Right atrium auricular region (tissue), 2 donors: ENCODE results near the gene LILRB4. TPM values are rescaled to one million over a fixed set of nuclear protein-coding genes. Genes with fewer than 3 reads are reported as not detected.
"Not testable (repeated sequence)": the region's sequence is repeated elsewhere in the genome, so short reads cannot be mapped to it uniquely, and the experiment has no call there.

Source experiments
- DNase-seq: peaks from one replicate; pipeline ENCODE4 v3.0.0-alpha.2; 2019; ENCODE audit warnings: low spot score
- H3K27ac ChIP-seq, 2 donors: fragments of 200-600 bp; sonication (generic); 1 replicate in 1 of 2; 2 replicates in 1 of 2; pipeline ENCODE4 v1.5.1; 2016 to 2019
- H3K27me3 ChIP-seq, 2 donors: fragments of 200-600 bp; sonication (generic); one replicate each; pipeline versions ENCODE4 v1.5.1 to v1.6.0; 2017 to 2019
- H3K36me3 ChIP-seq: fragments of 200-600 bp; sonication (generic); one replicate; pipeline ENCODE4 v1.5.1; 2016
- H3K4me1 ChIP-seq, 2 donors: fragments of 200-600 bp; sonication (generic); one replicate each; pipeline versions ENCODE4 v1.5.1 to v1.6.0; 2017 to 2019
- H3K4me3 ChIP-seq, 2 donors: fragments of 200-600 bp; sonication (generic); 1 replicate in 1 of 2; 2 replicates in 1 of 2; pipeline ENCODE4 v1.5.1; 2017 to 2019; ENCODE audit warnings: mild to moderate bottlenecking in 1 of 2, moderate library complexity in 1 of 2
- H3K9me3 ChIP-seq, 2 donors: fragments of 200-600 bp; sonication (generic); one replicate each; pipeline ENCODE4 v1.5.1; 2019
- total RNA-seq, 2 donors: library from RNA; depleted of rRNA; stranded (reverse); fragments of >200 nt; gene quantifications; one replicate each; pipeline ENCODE4 v1.1.0, GENCODE V29; 2016
- TF ChIP-seq, protein P1 (sequence below), 2 donors: fragments of 200-600 bp; sonication (generic); IDR thresholded peaks; one replicate each; pipeline ENCODE4 v1.5.1; 2019; ENCODE audit warnings: antibody characterized with exemption in 2 of 2

Gene LILRB4
- total RNA-seq, 2 donors from 2014 or later: 2.0 to 5.2 TPM

DNA sequence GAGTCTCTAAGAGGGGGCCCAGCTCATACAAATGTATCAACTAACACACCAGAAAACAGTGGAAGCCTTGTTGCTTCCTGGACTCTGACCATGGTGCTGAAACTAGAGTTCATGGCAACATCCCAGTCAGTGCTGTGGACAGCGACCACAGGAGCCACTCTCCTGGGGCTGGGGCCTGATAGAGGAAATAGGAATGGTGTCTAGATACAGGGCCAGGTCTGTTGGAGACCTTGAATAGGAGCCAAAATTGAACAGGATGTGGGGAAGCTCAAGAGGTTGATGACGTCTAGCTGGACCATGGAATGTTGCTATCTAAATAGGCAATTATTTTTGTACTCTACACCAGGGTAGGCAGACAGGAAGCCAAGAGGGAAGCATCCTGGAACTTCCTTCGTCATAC is 21.7 kb downstream of the LILRB4 start:
- no peaks in the 10 kb centered on the region for H3K27me3 ChIP-seq
- DNase-seq: no peak
- no peak overlapping the region for H3K4me3 ChIP-seq
- H3K4me1 ChIP-seq: no peaks in the 10 kb centered on the region
- no peak overlapping the region for H3K27ac ChIP-seq
- TF ChIP-seq, protein P1, sequence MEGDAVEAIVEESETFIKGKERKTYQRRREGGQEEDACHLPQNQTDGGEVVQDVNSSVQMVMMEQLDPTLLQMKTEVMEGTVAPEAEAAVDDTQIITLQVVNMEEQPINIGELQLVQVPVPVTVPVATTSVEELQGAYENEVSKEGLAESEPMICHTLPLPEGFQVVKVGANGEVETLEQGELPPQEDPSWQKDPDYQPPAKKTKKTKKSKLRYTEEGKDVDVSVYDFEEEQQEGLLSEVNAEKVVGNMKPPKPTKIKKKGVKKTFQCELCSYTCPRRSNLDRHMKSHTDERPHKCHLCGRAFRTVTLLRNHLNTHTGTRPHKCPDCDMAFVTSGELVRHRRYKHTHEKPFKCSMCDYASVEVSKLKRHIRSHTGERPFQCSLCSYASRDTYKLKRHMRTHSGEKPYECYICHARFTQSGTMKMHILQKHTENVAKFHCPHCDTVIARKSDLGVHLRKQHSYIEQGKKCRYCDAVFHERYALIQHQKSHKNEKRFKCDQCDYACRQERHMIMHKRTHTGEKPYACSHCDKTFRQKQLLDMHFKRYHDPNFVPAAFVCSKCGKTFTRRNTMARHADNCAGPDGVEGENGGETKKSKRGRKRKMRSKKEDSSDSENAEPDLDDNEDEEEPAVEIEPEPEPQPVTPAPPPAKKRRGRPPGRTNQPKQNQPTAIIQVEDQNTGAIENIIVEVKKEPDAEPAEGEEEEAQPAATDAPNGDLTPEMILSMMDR (IDR thresholded peaks at IDR 0.05): no peak
- no peaks in the 10 kb centered on the region for H3K9me3 ChIP-seq
- no peaks in the 10 kb centered on the region for H3K36me3 ChIP-seq

DNA sequence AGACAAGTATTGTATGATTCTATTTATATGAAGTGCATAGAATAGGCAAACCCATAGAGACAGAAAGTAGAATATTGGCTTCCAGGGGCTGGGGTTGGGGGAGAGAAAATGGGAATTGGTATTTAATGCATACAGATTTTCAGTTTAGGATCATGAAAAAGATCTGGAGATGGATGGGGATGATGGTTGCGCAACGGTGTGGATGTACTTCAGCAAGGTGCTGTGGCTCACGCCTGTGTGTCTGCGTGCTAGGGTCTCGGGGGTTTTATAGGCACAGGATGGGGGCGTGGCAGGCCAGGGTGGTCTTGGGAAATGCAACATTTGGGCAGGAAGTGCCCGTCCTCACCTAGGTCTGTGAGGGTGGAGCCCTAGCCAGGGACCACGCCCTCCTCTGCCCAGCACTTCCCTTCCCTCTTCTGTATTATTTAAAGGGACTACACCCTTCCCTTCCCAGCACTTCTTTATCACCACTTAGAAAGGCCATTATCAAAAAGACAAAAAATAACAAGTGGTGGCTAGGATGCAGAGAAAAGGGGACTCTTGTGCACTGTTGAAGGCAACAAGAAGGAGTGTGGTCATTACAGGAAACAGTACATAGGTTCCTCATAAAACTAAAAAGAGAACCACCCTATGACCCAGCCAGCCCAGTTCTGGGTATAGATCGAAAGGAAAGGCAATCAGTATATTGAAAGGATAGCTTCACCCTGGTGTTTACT is 29.0 kb downstream of the LILRB4 start:
- H3K27me3 ChIP-seq: no peaks in the 10 kb centered on the region

DNA sequence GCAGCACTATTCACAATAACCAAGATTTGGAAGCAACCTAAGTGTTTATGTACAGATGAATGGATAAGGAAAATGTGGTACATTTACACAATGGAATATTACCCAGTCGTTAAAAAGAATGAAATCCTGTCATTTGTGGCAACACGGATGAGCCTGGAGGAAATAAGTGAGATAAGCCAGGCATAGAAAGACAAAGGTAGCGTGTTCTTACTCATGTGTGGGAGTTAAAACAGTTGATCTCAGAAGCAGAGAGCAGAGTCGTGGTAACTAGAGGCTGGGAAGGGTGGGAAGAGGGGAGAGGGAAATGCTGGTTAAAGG is 29.5 kb downstream of the LILRB4 start:
- Histone ChIP-seq H3K9me3 (no peaks in the 10 kb centered on the region), H3K27me3 (no peaks in the 10 kb centered on the region), H3K36me3 (no peaks in the 10 kb centered on the region), H3K4me1 (no peaks in the 10 kb centered on the region), H3K27ac (no peak overlapping the region), H3K4me3 (no peak overlapping the region)
- TF ChIP-seq, protein P1 (IDR thresholded peaks at IDR 0.05): no peak
- DNase-seq: no peak

More for the DNA sequence above, 29.0 kb downstream of the LILRB4 start:
- Histone ChIP-seq H3K36me3 (no peaks in the 10 kb centered on the region), H3K9me3 (no peaks in the 10 kb centered on the region), H3K4me1 (no peaks in the 10 kb centered on the region), H3K4me3 (no peak overlapping the region), H3K27ac (no peak overlapping the region)
- DNase-seq: no peak
- TF ChIP-seq, protein P1 (IDR thresholded peaks at IDR 0.05): no peak

DNA sequence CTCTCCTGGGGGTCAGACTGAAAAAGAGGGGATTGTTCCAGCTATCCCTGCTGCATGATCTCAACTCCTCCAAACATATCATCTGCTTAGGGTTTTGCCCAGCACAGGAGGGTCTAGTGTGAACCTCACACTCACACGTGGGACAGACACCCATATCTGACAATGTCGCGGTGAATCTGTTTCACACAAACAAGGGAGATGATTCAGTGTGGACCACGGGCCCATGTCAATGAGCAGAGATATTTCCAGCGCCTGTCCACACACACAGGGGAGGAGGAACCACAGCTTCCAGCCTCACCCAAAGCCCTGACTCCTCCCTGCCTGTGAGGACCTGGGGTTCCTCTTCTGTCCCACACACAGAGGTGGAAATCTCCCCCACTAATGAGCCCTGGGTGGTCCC is 31.9 kb downstream of the LILRB4 start:
- no peaks in the 10 kb centered on the region for H3K36me3 ChIP-seq
- no peak for DNase-seq
- H3K9me3 ChIP-seq: no peaks in the 10 kb centered on the region
- no peak overlapping the region for H3K27ac ChIP-seq
- no peaks in the 10 kb centered on the region for H3K4me1 ChIP-seq
- H3K27me3 ChIP-seq: no peaks in the 10 kb centered on the region
- no peak overlapping the region for H3K4me3 ChIP-seq
- TF ChIP-seq, protein P1 (IDR thresholded peaks at IDR 0.05): no peak

DNA sequence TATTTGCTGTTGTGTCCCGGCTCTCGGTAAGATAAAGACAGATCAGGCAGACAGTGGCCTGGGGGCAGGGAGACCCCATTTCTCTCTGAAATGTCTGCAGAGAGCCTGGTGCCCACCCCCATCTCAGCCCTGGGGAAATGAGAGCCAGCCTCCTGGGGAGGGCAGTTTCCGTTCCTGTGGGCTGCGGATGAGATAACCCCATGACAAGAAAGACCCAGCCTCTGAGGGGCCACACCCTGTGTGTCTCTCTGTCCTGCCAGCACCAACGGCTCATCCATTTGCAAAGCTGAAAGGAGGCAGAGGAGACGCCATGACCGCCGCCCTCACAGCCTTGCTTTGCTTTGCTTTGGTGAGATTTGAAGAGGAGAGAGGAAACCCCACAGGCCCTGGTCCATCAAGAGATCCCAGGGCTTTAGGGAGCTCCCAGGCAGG is 33.3 kb downstream of the LILRB4 start:
- H3K9me3 ChIP-seq: no peaks in the 10 kb centered on the region
- no peaks in the 10 kb centered on the region for H3K27me3 ChIP-seq
- H3K27ac ChIP-seq: no peak overlapping the region
- H3K4me3 ChIP-seq: no peak overlapping the region
- H3K4me1 ChIP-seq: no peaks in the 10 kb centered on the region
- no peak for DNase-seq
- H3K36me3 ChIP-seq: no peaks in the 10 kb centered on the region
- TF ChIP-seq, protein P1 (IDR thresholded peaks at IDR 0.05): no peak

DNA sequence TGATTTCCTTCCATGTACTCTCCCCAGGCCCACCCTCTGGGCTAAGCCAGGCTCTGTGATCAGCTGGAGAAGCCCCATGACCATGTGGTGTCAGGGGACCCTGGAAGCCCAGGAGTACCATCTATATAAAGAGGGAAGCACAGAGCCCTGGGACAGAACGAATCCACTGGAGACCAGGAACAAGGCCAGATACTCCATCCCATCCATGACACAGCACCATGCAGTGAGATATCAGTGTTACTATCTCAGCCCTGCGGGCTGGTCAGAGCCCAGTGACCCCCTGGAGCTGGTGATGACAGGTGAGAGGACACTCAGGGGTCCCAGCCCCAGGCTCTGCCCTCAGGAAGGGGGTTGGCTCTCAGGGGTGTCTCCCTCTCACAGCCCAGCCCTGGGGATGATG is 34.0 kb downstream of the LILRB4 start:
- TF ChIP-seq, protein P1 (IDR thresholded peaks at IDR 0.05): no peak
- H3K27ac ChIP-seq: no peak overlapping the region
- H3K4me1 ChIP-seq: no peaks in the 10 kb centered on the region
- H3K27me3 ChIP-seq: no peaks in the 10 kb centered on the region
- DNase-seq: no peak
- H3K9me3 ChIP-seq: no peaks in the 10 kb centered on the region
- no peaks in the 10 kb centered on the region for H3K36me3 ChIP-seq
- H3K4me3 ChIP-seq: no peak overlapping the region

DNA sequence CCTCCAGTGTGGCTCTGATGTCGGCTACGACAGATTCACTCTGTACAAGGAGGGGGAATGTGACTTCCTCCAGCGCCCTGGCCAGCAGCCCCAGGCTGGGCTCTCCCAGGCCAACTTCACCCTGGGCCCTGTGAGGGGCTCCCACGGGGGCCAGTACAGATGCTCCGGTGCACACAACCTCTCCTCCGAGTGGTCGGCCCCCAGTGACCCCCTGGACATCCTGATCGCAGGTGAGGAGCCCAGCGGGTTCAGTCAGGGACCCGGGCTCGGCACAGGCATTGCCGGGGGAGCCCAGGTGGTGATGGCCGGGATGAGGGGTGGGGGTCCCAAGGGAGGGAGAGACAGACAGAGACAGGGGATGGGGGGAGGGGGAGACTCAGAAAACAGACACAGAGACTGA is 34.9 kb downstream of the LILRB4 start:
- not testable (repeated sequence) for H3K4me3 ChIP-seq, H3K4me1 ChIP-seq, DNase-seq, H3K27ac ChIP-seq, H3K36me3 ChIP-seq, H3K27me3 ChIP-seq, H3K9me3 ChIP-seq
